ENCODE data around the gene DAAM1. TPM values are rescaled to one million over a fixed set of nuclear protein-coding genes. Genes with fewer than 3 reads are reported as not detected.

The DAAM1 gene
- total and polyA plus RNA-seq, 2 donors (not counting 1 experiment from before 2014, with no cell fraction given), result 11.2 to 34.3 TPM

DNA sequence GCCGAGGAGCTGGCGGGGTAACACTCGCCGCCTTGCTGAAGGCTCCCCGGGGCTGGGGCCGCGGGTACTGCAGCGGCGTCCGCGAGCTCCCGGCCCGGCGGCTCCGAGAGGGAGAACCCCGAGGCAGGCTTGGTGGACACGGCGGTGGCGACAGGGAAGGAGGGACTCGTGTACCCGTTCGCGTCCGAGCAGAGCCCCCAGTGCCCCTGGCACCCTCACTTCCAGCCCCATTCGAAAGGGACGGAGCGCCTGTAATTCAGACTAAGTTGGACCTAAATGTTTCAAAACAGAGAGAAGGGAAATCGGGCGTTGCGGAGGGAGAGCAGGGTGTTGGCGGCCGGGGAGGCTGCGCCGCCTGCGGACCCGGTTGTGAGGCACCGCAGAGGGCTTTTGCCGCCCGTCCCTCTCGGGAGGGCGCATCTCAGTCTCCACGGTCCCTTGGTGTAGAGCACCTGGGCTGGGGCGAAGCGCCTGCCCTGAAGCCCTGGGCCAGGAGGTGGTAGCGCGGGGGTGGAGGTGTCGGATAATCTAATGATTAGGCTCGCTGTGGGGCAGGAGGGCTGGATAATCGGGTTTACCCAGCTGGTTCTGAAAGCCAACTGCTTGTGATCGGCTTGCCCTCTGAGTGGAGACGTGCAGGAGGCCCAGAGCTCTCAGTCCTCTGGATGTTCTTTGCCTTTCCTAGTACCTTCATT, 771 bp downstream of the DAAM1 start:
- WGBS (ENCODE audit: insufficient coverage), result under 1% methylated on average over 51 of the region's 51 CpGs
- Histone ChIP-seq H2AFZ (ENCODE audit: insufficient read depth, low read depth, low read length, poor library complexity, severe bottlenecking) (peak overlapping the region; percentile 87), H3K9ac (ENCODE audit: low read length) (peak overlapping the region; percentile 88), H3K36me3 (replicated peaks in 1 of 2; ENCODE audit: control extremely low read depth in 1 of 2, control insufficient read depth in 1 of 2, extremely low read depth in 1 of 2, insufficient read depth in 2 of 2, low read length in 1 of 2) (no peaks in the 10 kb centered on the region), H3K9me3 (ENCODE audit: control extremely low read depth in 1 of 3, control insufficient read depth in 2 of 3, insufficient read depth in 1 of 3, low read length in 2 of 3) (no peaks in the 10 kb centered on the region), H3K4me3 (ENCODE audit: control extremely low read depth in 1 of 5, extremely low read depth in 1 of 5, insufficient read depth in 1 of 5, low read depth in 2 of 5, low read length in 4 of 5) (peak overlapping the region; percentile 66 to 92 (median 83)), H3K27ac (ENCODE audit: low read length in 2 of 2) (peak overlapping the region; percentile 82 to 91), H4K20me1 (ENCODE audit: control insufficient read depth, insufficient read depth, low read length, poor library complexity, severe bottlenecking) (no peaks in the 10 kb centered on the region), H3K4me2 (replicated peaks; ENCODE audit: low read depth, low read length, poor library complexity, severe bottlenecking) (peak overlapping the region; percentile 93), H3K4me1 (ENCODE audit: control insufficient read depth in 2 of 2, insufficient read depth in 2 of 2, low read length in 2 of 2) (peaks cover 14 to 19% of the 10 kb centered on the region in 2 donors), H3K27me3 (replicated peaks in 1 of 4; ENCODE audit: control extremely low read depth in 1 of 4, control insufficient read depth in 3 of 4, insufficient read depth in 4 of 4, low read length in 3 of 4) (peaks cover 0 to 9% (median 1%) of the 10 kb centered on the region in 4 experiments), H3K79me2 (ENCODE audit: control insufficient read depth, insufficient read depth, low read length) (peaks cover 28% of the 10 kb centered on the region)
- peaks cover 7% of the 10 kb centered on the region for H3K27me3 Mint-ChIP-seq
- H3K4me1 Mint-ChIP-seq, result peaks cover 33% of the 10 kb centered on the region
- intact Hi-C loops (cut with micrococcal nuclease), result loop anchor here (2.0 to 10.0 kb wide), 6 partner anchors 37 to 1794 kb away; partner anchors contain the start of gene NAA30
- peak overlapping the region; percentile 93 for H3K4me3 Mint-ChIP-seq
- CTCF ChIA-PET, result interaction anchor here (0.8 to 2.5 kb wide), 9 partner anchors 13 to 688 kb away, joined by 3 to 13 read pairs (median 3); no protein-coding TSS in a partner anchor
- peak overlapping the region; percentile 96 for H3K27ac Mint-ChIP-seq
- TF ChIP-seq, protein P1, sequence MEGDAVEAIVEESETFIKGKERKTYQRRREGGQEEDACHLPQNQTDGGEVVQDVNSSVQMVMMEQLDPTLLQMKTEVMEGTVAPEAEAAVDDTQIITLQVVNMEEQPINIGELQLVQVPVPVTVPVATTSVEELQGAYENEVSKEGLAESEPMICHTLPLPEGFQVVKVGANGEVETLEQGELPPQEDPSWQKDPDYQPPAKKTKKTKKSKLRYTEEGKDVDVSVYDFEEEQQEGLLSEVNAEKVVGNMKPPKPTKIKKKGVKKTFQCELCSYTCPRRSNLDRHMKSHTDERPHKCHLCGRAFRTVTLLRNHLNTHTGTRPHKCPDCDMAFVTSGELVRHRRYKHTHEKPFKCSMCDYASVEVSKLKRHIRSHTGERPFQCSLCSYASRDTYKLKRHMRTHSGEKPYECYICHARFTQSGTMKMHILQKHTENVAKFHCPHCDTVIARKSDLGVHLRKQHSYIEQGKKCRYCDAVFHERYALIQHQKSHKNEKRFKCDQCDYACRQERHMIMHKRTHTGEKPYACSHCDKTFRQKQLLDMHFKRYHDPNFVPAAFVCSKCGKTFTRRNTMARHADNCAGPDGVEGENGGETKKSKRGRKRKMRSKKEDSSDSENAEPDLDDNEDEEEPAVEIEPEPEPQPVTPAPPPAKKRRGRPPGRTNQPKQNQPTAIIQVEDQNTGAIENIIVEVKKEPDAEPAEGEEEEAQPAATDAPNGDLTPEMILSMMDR (IDR thresholded peaks at IDR 0.05), result no peak
- no peak for TF ChIP-seq EZH2 (IDR thresholded peaks at IDR 0.05; ENCODE audit: borderline replicate concordance, insufficient read depth, low read depth, low read length, poor library complexity, severe bottlenecking)
- POLR2A ChIA-PET, result interaction anchor here (1.3 kb wide), 1 partner anchor 161 kb away, joined by 4 read pairs; no protein-coding TSS in a partner anchor
- DNase-seq (no peak), ATAC-seq (ENCODE audit: low read depth) (peak; percentile 15)
- no peaks in the 10 kb centered on the region for H3K9me3 Mint-ChIP-seq (ENCODE audit: insufficient read depth)
